Gastroesophageal sphincter (tissue), 3 donors: ENCODE measurements around the gene DQX1.

ENCODE experiments used
- CTCF ChIP-seq, 4 experiments: fragments of 200-600 bp in 2 of 4; fragments of 450-650 bp in 2 of 4; sonication (generic) in 1 of 4; IDR thresholded peaks; one replicate each; pipeline ENCODE4 v1.5.1; 2017 to 2019; ENCODE audit warnings: antibody characterized with exemption in 4 of 4, mild to moderate bottlenecking in 2 of 4, moderate library complexity in 2 of 4
- EP300 ChIP-seq: sonication (generic); formaldehyde crosslinking; IDR thresholded peaks from one replicate; pipeline ENCODE4 v1.6.1; 2017; ENCODE audit warnings: antibody characterized with exemption, mild to moderate bottlenecking
- POLR2A ChIP-seq, 2 donors: fragments of 450-650 bp; IDR thresholded peaks; one replicate each; pipeline ENCODE4 v1.6.1; 2017; ENCODE audit warnings: antibody characterized with exemption in 2 of 2, mild to moderate bottlenecking in 2 of 2, moderate library complexity in 1 of 2
- POLR2AphosphoS5 ChIP-seq: sonication (generic); formaldehyde crosslinking; IDR thresholded peaks from one replicate; pipeline ENCODE4 v1.6.1; 2017; ENCODE audit warnings: antibody characterized with exemption

DNA sequence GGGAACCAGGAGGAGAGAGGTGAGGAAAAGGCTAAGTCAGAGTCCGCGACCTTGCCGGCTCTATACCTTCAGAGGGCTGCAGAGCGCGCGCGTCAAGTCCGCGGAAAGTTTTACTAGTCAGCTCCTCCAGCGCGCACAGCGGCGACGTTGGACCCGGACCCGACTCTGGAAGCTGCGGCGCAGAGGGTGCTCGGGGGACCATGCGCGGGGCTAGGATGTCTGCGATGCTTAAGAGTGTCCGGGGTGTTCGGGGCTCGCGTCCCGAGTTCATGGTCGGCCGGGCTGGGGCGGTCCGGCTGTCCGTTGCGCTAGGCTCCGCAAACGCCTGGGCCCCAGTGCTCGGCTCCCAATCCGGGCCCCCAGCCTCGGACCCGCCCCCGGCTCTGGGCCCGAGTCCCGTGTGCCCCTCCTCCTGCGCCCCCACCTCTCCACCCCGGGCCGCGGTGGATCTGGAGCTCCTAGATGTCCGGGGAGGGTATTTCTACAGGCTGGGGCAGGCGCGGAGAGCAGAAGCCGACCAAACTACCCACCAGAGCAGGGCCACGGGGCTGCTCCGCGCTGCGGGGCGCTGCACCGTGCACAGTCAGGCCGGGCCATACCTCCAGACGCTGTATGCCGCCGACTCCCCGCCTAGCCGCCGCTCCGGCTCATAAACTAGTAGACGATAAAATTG, 26.6 kb downstream of the DQX1 start, which contains the start of gene LBX2:
- TF ChIP-seq CTCF (IDR thresholded peaks at IDR 0.05) (no peak), POLR2A (IDR thresholded peaks at IDR 0.05) (no peak), EP300 (no peak), POLR2AphosphoS5 (no peak)
